Muscle of arm (tissue), 12 donors: ENCODE data around the gene CXCR5. TPM values are rescaled to one million over a fixed set of nuclear protein-coding genes. Genes with fewer than 3 reads are reported as not detected.

ENCODE experiments used
- DNase-seq: peaks from one replicate; pipeline ENCODE4 v3.0.0-alpha.2; 2013
- polyA plus RNA-seq, 12 donors: library from polyadenylated mRNA; unstranded; fragments of 120-200 nt; gene quantifications; one replicate each; pipeline ENCODE4 v1.2.1, GENCODE V29; 2013; ENCODE audit not compliant: insufficient read length in 12 of 12

The CXCR5 gene
- polyA plus RNA-seq, 12 donors = 0.06 to 0.13 (median 0.10) TPM; not detected in 9

DNA sequence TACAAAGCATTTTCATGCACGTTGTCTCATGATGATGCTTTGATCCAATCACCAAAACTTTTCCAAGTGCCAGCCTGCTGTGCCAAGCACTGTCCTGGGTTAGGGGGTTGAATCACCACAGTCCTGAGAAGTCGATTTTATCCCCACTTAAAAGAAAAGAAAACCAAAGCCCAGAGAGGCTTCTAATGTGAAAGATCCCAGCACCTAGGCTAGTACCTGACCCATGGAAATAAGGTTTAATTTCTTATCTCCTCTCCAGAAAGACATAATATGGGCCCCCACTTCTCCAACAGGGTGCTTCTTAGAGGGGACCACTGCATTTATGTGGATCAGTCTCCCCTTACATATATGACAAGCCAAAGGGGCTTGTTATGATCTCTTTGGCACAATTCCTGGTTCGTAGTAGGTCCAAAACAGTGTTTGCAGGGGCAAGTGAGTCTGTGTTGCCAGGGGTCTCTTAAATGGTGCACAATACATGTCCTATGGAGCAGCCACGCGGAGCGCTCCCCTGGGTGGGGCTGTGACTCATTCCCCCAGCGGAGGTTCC, 43.9 kb downstream of the CXCR5 start:
- DNase-seq = no peak

DNA sequence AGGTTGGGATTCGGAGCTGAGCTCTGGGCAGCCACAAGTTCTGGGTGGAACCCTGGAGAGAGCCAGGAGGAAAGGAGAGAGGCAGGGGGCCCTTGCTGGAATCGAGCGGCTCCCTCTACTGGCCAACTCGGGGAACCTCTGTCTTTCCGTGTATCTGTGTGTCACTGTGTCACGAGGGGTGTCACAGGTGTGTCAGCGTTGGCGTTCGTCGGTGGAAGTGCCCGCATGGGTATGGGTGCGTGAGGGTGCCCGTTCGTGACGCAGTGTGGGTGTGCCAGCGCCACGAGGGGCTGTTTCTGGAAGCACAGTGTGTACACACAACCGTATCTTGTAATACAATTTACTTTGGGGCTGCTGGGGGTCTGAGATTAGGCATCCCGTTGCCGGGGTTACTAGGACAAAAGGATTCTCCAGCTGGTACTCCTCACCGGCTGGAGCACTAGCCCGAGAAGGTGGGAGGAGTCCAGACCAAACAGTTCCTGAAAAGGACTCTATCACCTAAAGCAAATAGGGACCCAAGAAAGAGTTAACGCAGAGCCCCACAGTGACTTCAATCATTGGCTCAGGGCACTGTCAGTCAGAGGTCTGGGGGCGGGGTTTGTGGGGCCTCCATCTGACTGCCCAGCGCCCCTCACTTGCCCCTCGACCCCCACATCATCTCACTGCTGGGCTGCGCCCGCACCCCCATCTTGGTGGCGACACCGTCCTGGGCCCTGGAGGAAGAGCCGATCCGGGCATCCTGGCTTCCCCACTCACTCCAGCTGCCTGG, 44.6 kb downstream of the CXCR5 start:
- DNase-seq = peak; percentile 96

DNA sequence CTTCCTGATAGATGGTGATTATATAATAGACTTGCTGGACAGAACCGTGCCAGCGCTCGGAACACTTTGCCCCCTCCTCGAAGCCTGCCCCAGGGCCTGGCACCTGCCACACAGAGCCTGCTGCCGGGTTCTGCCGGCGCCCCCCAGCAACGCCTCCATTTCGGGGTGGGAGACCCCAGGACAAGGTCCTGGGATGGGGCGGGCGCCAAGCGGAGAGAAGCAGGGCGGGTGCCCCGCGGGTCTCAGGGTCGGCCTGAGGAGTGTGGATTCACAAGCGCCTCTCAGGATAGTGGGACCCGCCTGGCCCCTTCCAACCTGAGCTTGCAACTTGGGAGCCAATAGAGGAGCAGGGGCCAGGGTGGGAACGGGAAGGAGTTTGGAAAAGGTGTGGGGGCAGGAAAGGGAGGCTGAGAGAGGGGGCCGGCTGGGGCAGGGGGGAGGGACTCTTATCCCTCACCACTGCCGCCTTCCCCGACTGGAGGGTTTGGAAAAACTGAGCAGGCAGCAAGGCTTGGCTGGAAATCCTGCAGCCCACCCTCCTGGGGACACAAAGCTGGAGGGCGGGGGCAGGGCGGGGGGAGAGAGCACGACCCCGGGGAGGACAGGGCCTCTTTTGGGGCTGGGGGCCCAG, 45.3 kb downstream of the CXCR5 start:
- DNase-seq = peak; percentile 92

DNA sequence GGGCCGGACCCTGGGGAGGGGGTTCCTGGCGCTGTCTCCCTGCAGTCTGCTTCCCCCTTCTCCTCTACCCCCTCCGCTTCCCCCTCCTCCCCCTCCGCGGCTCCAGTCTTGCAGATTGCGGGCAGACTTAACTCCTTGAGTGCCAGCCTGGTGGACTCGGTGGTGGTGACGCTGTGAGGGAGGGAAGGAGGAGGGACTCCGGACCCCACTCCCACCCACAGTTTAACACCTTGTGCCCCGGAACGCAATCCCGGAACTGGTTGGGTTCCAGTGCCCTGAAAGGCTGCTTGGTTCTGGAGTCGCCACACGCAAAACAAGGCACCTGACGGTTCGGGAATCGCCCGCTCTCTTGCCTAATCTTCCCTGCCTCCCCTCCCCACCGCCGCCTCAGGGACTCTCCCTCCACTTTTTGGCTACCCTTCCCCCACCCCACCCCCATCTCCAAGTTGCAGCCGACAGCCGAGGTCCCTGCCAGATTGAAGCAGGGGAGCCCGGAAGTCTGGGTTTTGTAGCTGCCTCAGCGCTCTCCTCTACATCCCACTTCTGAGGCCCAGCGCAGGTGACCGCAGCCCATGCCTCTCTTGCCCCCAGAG, 45.9 kb downstream of the CXCR5 start:
- peak; percentile 95 for DNase-seq

GRCh38 chr11:118930094-118930712, 46.5 kb downstream of the CXCR5 start:
- peak; percentile 87 for DNase-seq

DNA sequence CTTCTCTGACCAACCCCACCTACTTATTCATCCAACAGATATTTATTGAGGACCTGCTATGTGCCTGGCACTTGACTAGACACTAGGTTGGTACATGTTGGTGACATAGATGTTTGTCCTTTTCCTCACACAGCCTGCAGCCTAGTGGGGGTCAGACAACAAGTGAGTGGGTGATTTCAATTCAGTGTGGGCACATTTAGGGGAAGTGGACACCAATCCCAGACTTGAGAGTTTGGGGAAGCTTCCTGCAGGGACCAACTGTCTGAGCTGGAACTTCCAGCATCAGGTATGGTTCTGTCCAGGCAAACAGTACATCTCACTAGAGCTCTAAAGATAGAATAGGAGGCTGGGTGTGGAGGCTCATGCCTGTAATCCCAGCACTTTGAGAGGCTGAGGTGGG, 47.9 kb downstream of the CXCR5 start:
- DNase-seq = no peak

DNA sequence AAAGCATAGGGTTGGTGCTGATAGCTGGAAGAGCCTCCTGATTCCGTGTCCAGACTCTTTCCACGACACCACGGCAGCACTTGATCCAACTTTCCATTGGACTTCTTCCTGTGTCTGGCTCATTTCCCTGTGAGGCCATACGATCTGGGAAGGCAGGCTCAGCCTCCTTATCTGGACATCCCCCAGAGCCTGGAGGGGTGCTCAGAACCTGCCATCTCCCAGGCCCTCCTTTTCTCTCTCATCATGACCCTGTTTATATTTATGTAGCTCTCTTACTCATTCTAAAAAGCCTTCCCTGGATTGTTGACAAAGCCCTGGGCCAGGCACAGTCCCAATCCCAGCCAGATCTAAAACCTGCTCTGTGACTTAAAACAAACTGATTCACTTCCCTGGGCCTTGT, 49.8 kb downstream of the CXCR5 start:
- peak; percentile 91 for DNase-seq

DNA sequence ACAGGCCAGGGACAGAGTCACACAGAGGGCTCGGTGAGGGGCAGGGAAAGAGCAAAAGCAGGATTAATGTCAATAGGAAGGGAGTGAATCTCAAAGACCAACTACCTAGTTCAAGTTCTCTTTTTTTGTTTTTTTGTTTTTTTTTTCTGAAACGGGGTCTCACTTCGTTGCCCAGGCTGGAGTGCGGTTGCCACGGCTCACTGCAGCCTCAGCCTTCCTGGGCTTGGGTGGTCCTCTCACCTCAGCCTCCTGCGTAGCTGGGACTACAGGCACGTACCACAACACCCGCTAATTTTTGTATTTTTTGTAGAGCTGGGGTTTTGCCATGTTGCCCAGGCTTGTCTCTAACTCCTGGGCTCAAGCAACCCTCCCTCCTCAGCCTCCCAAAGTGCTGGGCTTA, 51.7 kb downstream of the CXCR5 start:
- DNase-seq = no peak

DNA sequence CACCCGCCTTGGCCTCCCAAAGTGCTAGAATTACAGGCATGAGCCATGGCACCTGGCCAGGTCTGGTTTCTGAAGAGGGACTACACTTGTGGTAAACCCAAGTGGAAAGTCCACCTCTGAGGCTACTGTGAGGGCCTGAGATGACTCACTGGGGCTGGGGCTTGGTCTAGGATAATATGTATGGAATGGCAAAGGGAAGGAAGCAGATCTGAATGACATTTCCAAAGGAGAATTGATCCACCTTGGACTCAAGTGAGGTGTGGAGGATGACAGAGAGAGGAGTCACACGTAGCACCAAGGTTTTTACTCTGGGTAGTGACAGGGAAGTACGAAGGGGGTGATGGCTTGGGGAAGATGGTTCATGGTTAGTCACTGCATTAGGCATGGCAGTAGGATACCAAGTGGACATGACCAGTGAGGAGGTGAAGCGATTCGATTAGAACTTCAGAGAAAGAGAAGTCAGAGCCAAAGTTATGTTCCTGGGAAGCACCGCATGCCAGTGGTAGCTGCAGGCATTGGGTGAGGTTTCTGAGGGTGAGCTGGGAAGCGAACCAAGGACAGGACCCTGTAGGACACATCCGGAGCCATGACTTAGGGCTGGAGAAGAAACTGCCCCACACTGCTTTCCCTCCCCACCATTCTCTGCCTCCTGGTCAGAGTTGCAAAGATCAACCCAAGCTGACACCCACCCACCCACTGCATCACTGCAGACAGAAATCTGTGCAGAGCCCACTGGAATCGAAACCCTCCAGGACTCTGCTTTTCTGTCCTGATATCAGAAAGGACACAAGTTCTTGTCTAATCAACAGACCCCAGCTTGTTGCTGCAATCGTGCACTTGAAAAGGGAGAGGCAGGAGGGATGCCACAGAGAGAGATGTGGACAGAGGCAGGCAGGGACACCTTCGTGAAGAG, 55.1 kb downstream of the CXCR5 start:
- no peak for DNase-seq

DNA sequence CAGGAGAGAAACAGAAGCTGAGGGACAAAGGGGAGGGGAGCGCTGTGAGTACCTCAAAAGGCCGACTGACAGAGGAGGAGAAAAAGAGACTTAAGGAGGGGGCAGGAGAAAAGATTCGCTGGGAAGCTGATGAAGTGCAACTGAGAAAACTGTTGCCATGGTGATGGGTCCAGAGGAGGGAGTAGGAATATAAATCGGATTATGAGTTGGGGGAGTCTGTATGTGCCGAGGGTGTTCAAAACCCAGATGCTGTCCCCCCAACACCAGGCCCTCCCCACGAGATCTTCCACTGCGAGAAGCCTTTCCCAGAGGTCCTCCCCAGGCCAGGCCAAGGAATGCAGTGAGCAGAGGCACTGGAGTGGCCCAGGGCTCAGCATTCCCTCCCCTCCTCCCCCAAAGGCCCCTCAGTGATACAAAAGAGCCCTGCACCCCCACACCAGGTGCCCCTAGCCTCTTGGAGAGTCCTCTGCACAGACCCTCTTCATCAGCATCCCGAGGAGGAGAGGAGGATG, 55.8 kb downstream of the CXCR5 start:
- no peak for DNase-seq

DNA sequence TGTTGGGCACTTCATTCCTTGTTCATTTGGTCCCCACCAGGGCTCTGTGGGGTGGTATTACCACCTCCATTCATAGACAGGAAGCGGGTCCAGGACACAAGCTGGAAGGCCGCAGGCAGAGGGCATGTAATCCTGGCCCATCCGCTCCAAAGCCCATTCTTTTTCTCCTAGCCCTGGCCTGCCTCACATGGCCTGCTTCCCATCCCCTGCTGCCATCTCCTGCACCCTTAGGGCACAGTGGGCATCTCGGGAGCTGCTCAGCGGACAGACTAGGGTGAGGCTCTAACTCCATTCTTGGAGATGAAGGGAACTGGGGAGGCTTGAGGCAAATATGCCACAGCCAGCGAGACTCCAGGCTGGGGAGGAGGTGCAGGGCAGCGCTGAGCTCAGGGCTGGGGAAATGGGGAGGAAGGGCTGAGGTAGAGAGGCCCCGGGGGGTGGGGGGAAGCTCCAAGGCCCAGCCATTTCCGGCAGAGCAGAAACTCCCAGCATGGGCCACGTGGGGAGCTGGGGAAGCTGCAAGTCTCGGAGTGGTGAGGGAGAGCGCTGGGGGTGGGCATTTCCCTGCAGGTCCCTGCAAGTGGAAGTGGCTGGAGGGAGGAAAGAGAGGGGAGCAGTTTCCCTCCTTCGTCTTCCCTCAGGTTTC, 56.4 kb downstream of the CXCR5 start:
- DNase-seq = no peak

DNA sequence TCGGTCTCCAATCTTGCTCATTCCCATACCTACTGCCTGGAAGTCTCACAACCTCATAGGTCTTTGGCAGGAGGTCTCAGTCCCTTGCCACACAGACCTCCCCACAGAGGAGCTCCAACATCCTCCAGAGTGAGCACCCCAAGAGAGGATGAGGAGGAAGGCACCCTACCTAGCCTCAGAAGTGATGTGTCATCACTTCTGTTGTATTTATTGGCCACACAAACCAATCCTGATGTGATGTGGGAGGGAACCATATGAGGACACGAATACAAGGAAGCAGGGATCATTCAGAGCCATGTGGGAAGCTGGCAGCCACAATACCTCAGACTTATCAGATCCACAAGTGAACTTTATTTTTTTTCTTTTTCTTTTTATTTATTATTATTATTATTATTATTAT, 63.4 kb downstream of the CXCR5 start:
- no peak for DNase-seq

Other genes starting within 250 kb of the CXCR5 start
- gene TREH, start 204.2 kb upstream of the CXCR5 start, polyA plus RNA-seq = under 1 TPM in 7 of 12 donors, not detected in 5; 0.12 to 0.57 (median 0.26) TPM
- 100 to 1,000 TPM in 2 of 12 donors, 10 to 100 TPM in 10; 68.5 to 523 (median 88.0) TPM for gene DDX6, start 92.7 kb upstream of the CXCR5 start, polyA plus RNA-seq
- 100 to 1,000 TPM in 2 of 12 donors, 10 to 100 TPM in 9, not detected in 1; 50.0 to 169 (median 60.6) TPM for gene BCL9L, start 42.0 kb downstream of the CXCR5 start, polyA plus RNA-seq
- gene UPK2, start 72.4 kb downstream of the CXCR5 start, polyA plus RNA-seq = 1 to 10 TPM in 7 of 12 donors, under 1 TPM in 3, not detected in 2; 0.81 to 7.4 (median 1.1) TPM
- gene FOXR1, start 87.9 kb downstream of the CXCR5 start, polyA plus RNA-seq = under 1 TPM in 1 of 12 donors, not detected in 11; 0.48 TPM
- 10 to 100 TPM in 8 of 12 donors, 1 to 10 TPM in 3, not detected in 1; 8.2 to 45.2 (median 17.7) TPM for gene CENATAC, start 114.2 kb downstream of the CXCR5 start, polyA plus RNA-seq
- gene RPS25, start 134.5 kb downstream of the CXCR5 start, polyA plus RNA-seq = 1,000 to 10,000 TPM in 11 of 12 donors, not detected in 1; 1,508 to 2,787 (median 1,692) TPM
- gene TRAPPC4, start 134.9 kb downstream of the CXCR5 start, polyA plus RNA-seq = 10 to 100 TPM in 11 of 12 donors, not detected in 1; 29.6 to 57.1 (median 44.7) TPM
- 10 to 100 TPM in 7 of 12 donors, 1 to 10 TPM in 4, not detected in 1; 9.3 to 30.8 (median 10.5) TPM for gene SLC37A4, start 147.0 kb downstream of the CXCR5 start, polyA plus RNA-seq
- 10 to 100 TPM in 11 of 12 donors, not detected in 1; 35.2 to 51.0 (median 45.0) TPM for gene HYOU1, start 173.3 kb downstream of the CXCR5 start, polyA plus RNA-seq
- gene VPS11, start 183.9 kb downstream of the CXCR5 start, polyA plus RNA-seq = 10 to 100 TPM in 11 of 12 donors, not detected in 1; 23.7 to 46.6 (median 31.5) TPM
- 10 to 100 TPM in 10 of 12 donors, not detected in 2; 18.2 to 30.4 (median 22.2) TPM for gene HMBS, start 201.0 kb downstream of the CXCR5 start, polyA plus RNA-seq
- gene DPAGT1, start 218.0 kb downstream of the CXCR5 start, polyA plus RNA-seq = 10 to 100 TPM in 11 of 12 donors, not detected in 1; 22.4 to 65.5 (median 32.2) TPM
- 10 to 100 TPM in 2 of 12 donors, 1 to 10 TPM in 9, not detected in 1; 5.5 to 25.2 (median 7.3) TPM for gene C2CD2L, start 223.5 kb downstream of the CXCR5 start, polyA plus RNA-seq
- gene HINFP, start 237.7 kb downstream of the CXCR5 start, polyA plus RNA-seq = 10 to 100 TPM in 11 of 12 donors, not detected in 1; 14.1 to 28.4 (median 18.9) TPM